ENCODE results near the gene TRIM56. TPM values are rescaled to one million over a fixed set of nuclear protein-coding genes. Genes with fewer than 3 reads are reported as not detected.

The TRIM56 gene
- total and polyA plus RNA-seq, 2 of the 13 experiments (the other 11 are each of a cell fraction or from before 2014, with no cell fraction given): 3.2 to 7.1 TPM

GRCh38 chr7:101108330-101108857, 23.1 kb downstream of the TRIM56 start (continued):
- TF ChIP-seq HINFP (CRISPR knock-in tag; IDR thresholded peaks at IDR 0.05; ENCODE audit: low read depth) (no peak; the same call in 1 of the 2 replicates), ZBTB38 (CRISPR knock-in tag; IDR thresholded peaks at IDR 0.05) (no peak), LCORL (IDR thresholded peaks at IDR 0.05) (no peak), LCORL (CRISPR knock-in tag; IDR thresholded peaks at IDR 0.05) (peak; percentile 35), ZNF563 (CRISPR knock-in tag; IDR thresholded peaks at IDR 0.05) (no peak), PCBP1 (IDR thresholded peaks at IDR 0.05; ENCODE audit: borderline replicate concordance, low read depth, low read length) (no peak), PHF8 (CRISPR knock-in tag; IDR thresholded peaks at IDR 0.05) (no peak), MBNL3 (CRISPR knock-in tag; conservative IDR thresholded peaks at IDR 0.05) (no peak), SNAPC5 (CRISPR knock-in tag; IDR thresholded peaks at IDR 0.05; ENCODE audit: borderline replicate concordance) (no peak), HMGXB4 (CRISPR knock-in tag; IDR thresholded peaks at IDR 0.05; ENCODE audit: borderline replicate concordance in 1 of 2, low read depth in 1 of 2) (peak; percentile 29 to 46; a peak in 1 of 4 replicates), ZNF800 (CRISPR knock-in tag; IDR thresholded peaks at IDR 0.05) (0 out of 2 replicates have a peak, but pooled peaks have one; percentile 22), CREBL2 (CRISPR knock-in tag; IDR thresholded peaks at IDR 0.05; ENCODE audit: borderline replicate concordance) (no peak), ZNF235 (CRISPR knock-in tag; IDR thresholded peaks at IDR 0.05; ENCODE audit: borderline replicate concordance) (no peak), GZF1 (CRISPR knock-in tag; IDR thresholded peaks at IDR 0.05) (no peak), PREB (CRISPR knock-in tag; IDR thresholded peaks at IDR 0.05) (no peak), PRDM4 (CRISPR knock-in tag; IDR thresholded peaks at IDR 0.05; ENCODE audit: borderline replicate concordance) (no peak), SIX4 (CRISPR knock-in tag; IDR thresholded peaks at IDR 0.05) (no peak), ZSCAN5A (CRISPR knock-in tag; IDR thresholded peaks at IDR 0.05; ENCODE audit: borderline replicate concordance) (no peak)
